PC-9 (cell line): ENCODE results near the gene STN1.

Experiments used
- EZH2 ChIP-seq: fragments of 200-600 bp; sonication (generic); IDR thresholded peaks from 2 replicates; pipeline ENCODE4 v1.8.0; 2017; ENCODE audit warnings: antibody characterized with exemption, low read depth
- TF ChIP-seq, protein P1 (sequence below): fragments of 200-600 bp; sonication (generic); conservative IDR thresholded peaks from 2 replicates; pipeline ENCODE4 v1.6.1; 2017; ENCODE audit warnings: mixed run types, antibody characterized with exemption, mild to moderate bottlenecking, moderate library complexity

DNA sequence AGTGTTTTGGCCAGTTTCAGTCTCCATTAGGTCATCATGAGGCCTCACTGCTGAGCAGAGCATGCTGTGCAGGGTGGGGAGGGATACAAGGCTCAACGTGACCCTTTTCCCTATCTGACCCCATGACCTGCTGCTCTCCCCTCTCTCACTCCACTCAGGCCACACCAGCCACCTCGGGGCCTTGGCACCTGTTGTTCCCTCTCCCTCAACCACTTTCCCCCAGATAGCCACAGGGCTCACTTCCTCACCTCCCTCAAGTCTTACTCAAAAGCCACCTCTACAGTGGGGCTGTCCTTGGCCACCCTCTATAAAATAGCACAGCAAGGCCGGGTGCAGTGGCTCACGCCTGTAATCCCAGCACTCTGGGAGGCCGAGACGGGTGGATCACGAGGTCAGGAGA, 76.5 kb downstream of the STN1 start:
- TF ChIP-seq, protein P1, sequence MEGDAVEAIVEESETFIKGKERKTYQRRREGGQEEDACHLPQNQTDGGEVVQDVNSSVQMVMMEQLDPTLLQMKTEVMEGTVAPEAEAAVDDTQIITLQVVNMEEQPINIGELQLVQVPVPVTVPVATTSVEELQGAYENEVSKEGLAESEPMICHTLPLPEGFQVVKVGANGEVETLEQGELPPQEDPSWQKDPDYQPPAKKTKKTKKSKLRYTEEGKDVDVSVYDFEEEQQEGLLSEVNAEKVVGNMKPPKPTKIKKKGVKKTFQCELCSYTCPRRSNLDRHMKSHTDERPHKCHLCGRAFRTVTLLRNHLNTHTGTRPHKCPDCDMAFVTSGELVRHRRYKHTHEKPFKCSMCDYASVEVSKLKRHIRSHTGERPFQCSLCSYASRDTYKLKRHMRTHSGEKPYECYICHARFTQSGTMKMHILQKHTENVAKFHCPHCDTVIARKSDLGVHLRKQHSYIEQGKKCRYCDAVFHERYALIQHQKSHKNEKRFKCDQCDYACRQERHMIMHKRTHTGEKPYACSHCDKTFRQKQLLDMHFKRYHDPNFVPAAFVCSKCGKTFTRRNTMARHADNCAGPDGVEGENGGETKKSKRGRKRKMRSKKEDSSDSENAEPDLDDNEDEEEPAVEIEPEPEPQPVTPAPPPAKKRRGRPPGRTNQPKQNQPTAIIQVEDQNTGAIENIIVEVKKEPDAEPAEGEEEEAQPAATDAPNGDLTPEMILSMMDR: no peak
- no peak for TF ChIP-seq EZH2
